H1 (cell line): ENCODE results near the gene ADGRE2. TPM values are rescaled to one million over a fixed set of nuclear protein-coding genes. Genes with fewer than 3 reads are reported as not detected.

Experiments
- FOSL1 ChIP-seq: IDR thresholded peaks from 2 replicates; pipeline ENCODE4 v1.6.1; 2011; ENCODE audit warnings: mild to moderate bottlenecking, low read depth, low read length, moderate library complexity; ENCODE audit not compliant: insufficient read depth
- JUN ChIP-seq: IDR thresholded peaks from 2 replicates; pipeline ENCODE4 v1.6.1; 2011; ENCODE audit warnings: low read depth, mild to moderate bottlenecking, improper control_type of control experiment, low read length
- KDM1A ChIP-seq: fragments of 200-600, 300-600 bp; sonication (generic); IDR thresholded peaks from 2 replicates; pipeline ENCODE4 v1.7.1; 2016; ENCODE audit warnings: mild to moderate bottlenecking, low read length, borderline replicate concordance
- NANOG ChIP-seq: IDR thresholded peaks from 2 replicates; pipeline ENCODE4 v1.6.1; 2011; ENCODE audit warnings: low read length, low read depth, mild to moderate bottlenecking, inconsistent platforms; ENCODE audit not compliant: insufficient read depth, poor library complexity, severe bottlenecking
- POLR2AphosphoS5 ChIP-seq: IDR thresholded peaks from 2 replicates; pipeline ENCODE4 v1.6.1; 2011; ENCODE audit warnings: low read depth, low read length
- SRF ChIP-seq: IDR thresholded peaks from 2 replicates; pipeline ENCODE4 v1.6.1; 2011; ENCODE audit warnings: mild to moderate bottlenecking, low read depth, low read length, moderate library complexity
- polyA plus RNA-seq, 7 experiments: library from polyadenylated mRNA; depleted of rRNA in 3 of 7; stranded (reverse) in 5 of 7; unstranded in 2 of 7; fragments of >200 nt in 5 of 7; fragments of 200-250 nt in 2 of 7; gene quantifications; 1 replicate in 5 of 7; 2 replicates in 1 of 7; 4 replicates in 1 of 7; pipeline versions ENCODE4 v1.2.1 to v1.2.3, GENCODE V29; 2011 to 2013; ENCODE audit warnings: missing spikeins in 2 of 7, mixed read lengths in 2 of 7
- total RNA-seq: library from RNA; stranded (reverse); fragmentation: NEBNext Ultra II Directional; extraction: Animal tissue kit (Norgen Biotek cat#: 25700); gene quantifications from 2 replicates; pipeline ENCODE4 v1.2.1, GENCODE V29; 2021

ADGRE2 gene
- total and polyA plus RNA-seq, 2 of the 8 experiments (the other 6 are each of a cell fraction or from before 2014, with no cell fraction given) = 2.0 to 4.5 TPM

DNA sequence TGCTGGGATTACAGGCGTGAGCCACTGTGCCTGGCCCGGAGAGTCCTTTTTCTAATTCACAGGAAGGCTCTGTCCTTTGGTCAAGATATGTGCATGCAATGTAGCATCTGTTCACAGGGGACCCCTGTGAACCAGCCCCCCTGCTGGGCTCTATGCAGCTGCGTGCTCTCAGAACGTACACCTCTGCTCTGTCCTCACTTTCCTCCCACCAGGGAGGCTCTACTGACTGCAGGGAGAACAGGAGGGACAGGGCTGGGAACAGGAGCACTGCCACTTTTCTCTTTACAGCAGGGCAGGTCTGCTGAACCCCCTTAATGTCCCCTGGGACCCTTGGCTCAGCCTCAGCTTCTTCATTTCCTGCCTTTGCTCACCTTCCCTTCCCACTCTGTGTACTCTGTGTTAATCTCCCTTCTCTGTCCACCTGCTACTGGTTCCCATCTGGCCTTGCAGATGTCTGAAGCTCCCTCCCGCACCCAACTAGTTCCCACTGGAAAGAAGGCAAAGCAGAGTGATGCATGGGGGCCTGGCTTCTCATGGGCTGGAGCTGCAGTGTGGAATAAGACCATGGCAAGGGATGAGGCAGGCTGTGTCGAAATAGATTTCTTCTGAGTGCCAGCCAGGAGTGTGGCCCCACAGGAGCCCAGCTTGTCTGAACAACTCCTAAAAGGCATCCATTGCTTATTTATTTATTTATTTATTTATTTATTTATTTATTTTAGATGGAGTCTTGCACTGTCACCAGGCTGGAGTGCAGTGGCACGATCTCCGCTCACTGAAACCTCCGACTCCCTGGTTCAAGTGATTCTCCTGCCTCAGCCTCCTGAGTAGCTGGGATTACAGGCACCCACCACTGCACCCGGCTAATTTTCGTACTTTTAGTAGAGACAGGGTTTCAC lies 7.2 kb downstream of the ADGRE2 start (continued):
- TF ChIP-seq NANOG = no peak
- TF ChIP-seq FOSL1 = no peak
- TF ChIP-seq SRF = no peak
- TF ChIP-seq POLR2AphosphoS5 = no peak
- no peak for TF ChIP-seq JUN
- TF ChIP-seq KDM1A = no peak
